ENCODE data around the gene ATG9A. TPM values are rescaled to one million over a fixed set of nuclear protein-coding genes. Genes with fewer than 3 reads are reported as not detected.

Gene ATG9A
- total RNA-seq, 1 donor from 2014 or later = 82.8 TPM

DNA sequence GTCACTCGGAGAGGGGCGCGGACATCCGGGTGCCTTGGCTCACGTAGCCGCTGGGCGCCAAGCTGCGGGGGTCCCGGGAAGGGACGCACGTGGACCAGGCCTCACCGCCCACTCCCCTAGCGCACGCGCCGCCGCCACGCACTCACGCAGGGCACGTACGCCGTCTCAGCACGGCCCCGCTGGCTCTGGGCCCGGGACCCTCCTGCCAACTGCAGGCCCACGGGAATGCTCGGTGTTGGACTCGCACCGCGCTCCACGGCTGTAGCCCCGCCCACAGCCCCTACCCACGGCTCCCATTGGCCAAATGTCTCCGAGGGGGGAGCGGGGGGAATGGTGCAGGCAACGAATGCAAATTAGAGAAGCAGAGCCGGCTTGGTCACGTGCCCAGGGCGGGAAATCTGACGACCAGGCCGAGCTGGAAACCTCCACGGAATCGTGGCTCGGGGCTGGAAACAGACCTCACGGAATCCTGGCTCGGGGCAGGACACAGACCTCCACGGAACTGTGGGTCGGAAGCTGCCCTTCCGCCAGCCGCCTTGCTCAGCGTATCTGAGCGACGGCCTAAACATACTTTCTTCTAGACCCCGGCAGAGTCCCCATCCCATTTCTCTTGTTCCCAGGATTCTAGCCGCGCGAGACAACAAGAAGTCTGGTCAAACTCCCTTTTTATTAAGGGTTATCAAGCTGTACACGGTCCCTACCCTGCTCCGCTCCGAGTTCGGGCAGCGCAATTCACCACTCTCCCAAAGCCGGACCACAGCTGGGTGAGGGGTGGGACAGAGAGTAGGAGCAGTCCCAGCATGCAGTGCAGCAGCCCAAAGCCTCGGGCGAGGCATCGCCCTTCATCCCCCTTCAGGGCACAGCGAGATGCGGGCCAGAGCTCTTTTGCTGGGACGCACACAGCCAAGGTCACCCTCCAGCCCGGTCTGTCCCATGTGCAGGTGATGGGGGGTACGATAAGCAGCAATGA is 10.4 kb downstream of the ATG9A start, which contains the start of gene ABCB6:
ABCB6 (minus strand) TSS at position 227 of the 970 bp plus-strand sequence. CDS start 285 bp downstream, outside the sequence.
- Mint-ChIP-seq H3K4me3 (ENCODE audit: unreplicated experiment) (peak within 1 kb of the TSS; percentile 84), H3K4me1 (ENCODE audit: low read depth) (peaks cover 28% of the 10 kb centered on the region), H3K27me3 (ENCODE audit: low read depth) (no peaks in the 10 kb centered on the region), H3K9me3 (ENCODE audit: low read depth) (no peaks in the 10 kb centered on the region), H3K36me3 (ENCODE audit: low read depth) (peaks cover 18% of the 10 kb centered on the region), H3K27ac (ENCODE audit: unreplicated experiment) (peak within 1 kb of the TSS; percentile 99)
- DNase-seq (ENCODE audit: low spot score) = peak; percentile 97
- TF ChIP-seq, protein P1, sequence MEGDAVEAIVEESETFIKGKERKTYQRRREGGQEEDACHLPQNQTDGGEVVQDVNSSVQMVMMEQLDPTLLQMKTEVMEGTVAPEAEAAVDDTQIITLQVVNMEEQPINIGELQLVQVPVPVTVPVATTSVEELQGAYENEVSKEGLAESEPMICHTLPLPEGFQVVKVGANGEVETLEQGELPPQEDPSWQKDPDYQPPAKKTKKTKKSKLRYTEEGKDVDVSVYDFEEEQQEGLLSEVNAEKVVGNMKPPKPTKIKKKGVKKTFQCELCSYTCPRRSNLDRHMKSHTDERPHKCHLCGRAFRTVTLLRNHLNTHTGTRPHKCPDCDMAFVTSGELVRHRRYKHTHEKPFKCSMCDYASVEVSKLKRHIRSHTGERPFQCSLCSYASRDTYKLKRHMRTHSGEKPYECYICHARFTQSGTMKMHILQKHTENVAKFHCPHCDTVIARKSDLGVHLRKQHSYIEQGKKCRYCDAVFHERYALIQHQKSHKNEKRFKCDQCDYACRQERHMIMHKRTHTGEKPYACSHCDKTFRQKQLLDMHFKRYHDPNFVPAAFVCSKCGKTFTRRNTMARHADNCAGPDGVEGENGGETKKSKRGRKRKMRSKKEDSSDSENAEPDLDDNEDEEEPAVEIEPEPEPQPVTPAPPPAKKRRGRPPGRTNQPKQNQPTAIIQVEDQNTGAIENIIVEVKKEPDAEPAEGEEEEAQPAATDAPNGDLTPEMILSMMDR (IDR thresholded peaks at IDR 0.05) = no peak

DNA sequence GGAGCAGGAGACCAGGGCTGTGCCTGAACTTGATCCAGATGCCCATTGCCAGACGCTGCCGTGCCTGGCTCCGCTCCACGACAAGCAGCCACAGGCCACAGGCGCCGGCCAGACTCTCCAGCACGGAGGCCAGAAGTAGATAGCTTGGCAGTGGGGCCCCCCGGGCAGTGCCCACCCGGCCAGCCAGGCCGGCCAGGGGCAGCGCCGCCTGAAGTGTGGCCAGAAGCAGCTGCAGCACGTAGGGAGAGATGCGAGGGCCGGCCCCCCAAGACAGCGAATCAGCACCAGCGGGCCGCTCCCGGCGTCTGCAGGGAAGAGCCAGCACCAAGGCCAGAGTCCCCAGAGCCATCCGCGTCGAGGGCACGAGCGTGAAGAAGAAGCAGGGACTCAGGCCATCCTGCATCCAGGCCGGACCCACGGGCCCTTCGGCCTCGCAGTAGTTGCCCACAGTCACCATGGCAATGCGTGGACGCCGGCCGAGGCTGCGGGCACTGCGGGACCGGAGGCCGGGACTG is 11.2 kb downstream of the ATG9A start:
- no peaks in the 10 kb centered on the region for H3K27me3 Mint-ChIP-seq (ENCODE audit: low read depth)
- H3K4me3 Mint-ChIP-seq (ENCODE audit: unreplicated experiment) = peak overlapping the region; percentile 84
- DNase-seq (ENCODE audit: low spot score) = no peak
- H3K27ac Mint-ChIP-seq (ENCODE audit: unreplicated experiment) = peak overlapping the region; percentile 99
- H3K4me1 Mint-ChIP-seq (ENCODE audit: low read depth) = peaks cover 28% of the 10 kb centered on the region
- H3K9me3 Mint-ChIP-seq (ENCODE audit: low read depth) = no peaks in the 10 kb centered on the region
- TF ChIP-seq, protein P1 (IDR thresholded peaks at IDR 0.05) = peak; percentile 46
- peaks cover 19% of the 10 kb centered on the region for H3K36me3 Mint-ChIP-seq (ENCODE audit: low read depth)

DNA sequence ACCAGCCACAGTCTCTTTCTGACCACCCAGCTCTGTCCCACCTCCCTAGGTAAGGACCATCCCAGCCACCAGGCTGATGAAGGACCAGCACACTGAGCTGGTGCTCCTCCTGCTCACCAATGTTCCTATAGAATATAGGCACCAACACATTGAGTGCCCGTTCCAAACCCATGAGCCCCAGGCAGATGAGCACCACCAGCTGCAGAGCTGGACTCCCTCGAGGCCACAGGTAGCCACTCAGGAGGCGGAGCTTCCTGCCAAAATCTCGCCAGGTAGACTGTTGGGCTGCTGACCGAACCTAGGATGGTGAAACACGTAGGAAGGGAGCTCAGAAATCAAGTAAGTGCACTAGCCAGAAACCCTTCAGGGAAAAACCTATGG is 12.9 kb downstream of the ATG9A start:
- H3K36me3 Mint-ChIP-seq (ENCODE audit: low read depth) = peaks cover 14% of the 10 kb centered on the region
- no peaks in the 10 kb centered on the region for H3K27me3 Mint-ChIP-seq (ENCODE audit: low read depth)
- no peak for DNase-seq (ENCODE audit: low spot score)
- peak overlapping the region; percentile 25 for H3K4me3 Mint-ChIP-seq (ENCODE audit: unreplicated experiment)
- TF ChIP-seq, protein P1 (IDR thresholded peaks at IDR 0.05) = no peak
- H3K27ac Mint-ChIP-seq (ENCODE audit: unreplicated experiment) = peak overlapping the region; percentile 12
- H3K9me3 Mint-ChIP-seq (ENCODE audit: low read depth) = no peaks in the 10 kb centered on the region
- peaks cover 28% of the 10 kb centered on the region for H3K4me1 Mint-ChIP-seq (ENCODE audit: low read depth)

DNA sequence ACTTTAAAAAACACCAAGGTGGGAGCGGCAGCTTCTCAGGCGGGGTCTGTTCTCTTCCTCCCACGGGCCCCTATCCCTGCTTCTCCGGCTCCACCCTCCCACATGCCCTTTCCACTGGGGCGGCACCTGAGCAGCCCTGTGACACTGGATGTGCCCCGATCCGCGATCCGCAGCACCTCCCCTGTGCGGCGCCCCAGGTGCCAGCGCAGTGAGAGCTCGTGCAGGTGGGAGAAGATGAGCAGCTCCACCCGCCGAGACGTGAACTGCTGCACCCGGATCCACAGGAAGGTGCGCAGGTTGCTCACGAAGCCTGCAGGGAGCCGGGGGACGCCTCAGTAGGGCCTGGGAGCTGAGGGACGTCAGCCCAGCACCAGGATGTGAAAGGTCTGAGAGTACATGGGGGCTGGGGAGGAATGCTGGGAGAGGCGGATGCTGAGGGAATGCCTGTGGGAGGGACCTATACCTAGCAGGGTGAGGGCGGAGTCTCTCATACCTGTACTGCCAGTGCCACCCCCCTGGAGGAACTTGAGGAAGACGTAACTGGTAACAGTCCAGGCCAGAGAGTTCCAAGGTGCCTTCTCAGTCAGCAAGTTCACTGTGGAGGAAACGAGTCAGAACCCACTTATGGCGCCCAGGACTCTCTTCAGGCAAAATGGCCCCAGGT is 13.4 kb downstream of the ATG9A start:
- H3K27me3 Mint-ChIP-seq (ENCODE audit: low read depth) = no peaks in the 10 kb centered on the region
- TF ChIP-seq, protein P1 (IDR thresholded peaks at IDR 0.05) = no peak
- no peak for DNase-seq (ENCODE audit: low spot score)
- no peaks in the 10 kb centered on the region for H3K9me3 Mint-ChIP-seq (ENCODE audit: low read depth)
- no peak overlapping the region for H3K4me3 Mint-ChIP-seq (ENCODE audit: unreplicated experiment)
- H3K36me3 Mint-ChIP-seq (ENCODE audit: low read depth) = peaks cover 12% of the 10 kb centered on the region
- H3K27ac Mint-ChIP-seq (ENCODE audit: unreplicated experiment) = no peak overlapping the region
- H3K4me1 Mint-ChIP-seq (ENCODE audit: low read depth) = peaks cover 28% of the 10 kb centered on the region

DNA sequence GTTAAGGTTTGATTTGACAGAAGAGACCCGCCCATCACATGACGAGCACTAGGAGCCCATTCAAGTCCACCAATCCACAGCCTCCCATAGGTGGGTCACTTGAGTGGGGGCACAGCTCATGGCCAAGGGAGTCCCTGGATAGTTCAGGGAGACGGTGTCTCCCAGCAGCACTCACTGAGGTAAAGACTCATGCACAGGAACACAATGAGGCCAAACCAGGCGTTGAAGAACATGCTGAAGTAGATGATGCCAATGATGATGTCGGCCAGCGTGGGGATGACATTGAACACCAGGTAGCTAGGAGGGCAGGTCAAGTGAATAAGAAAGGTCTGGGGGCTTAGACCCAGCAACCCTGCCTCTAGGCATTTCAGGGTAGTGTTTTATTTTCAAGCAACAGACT is 14.7 kb downstream of the ATG9A start:
- Mint-ChIP-seq H3K9me3 (ENCODE audit: low read depth) (no peaks in the 10 kb centered on the region), H3K27ac (ENCODE audit: unreplicated experiment) (no peak overlapping the region), H3K36me3 (ENCODE audit: low read depth) (peaks cover 15% of the 10 kb centered on the region), H3K4me1 (ENCODE audit: low read depth) (peaks cover 23% of the 10 kb centered on the region), H3K4me3 (ENCODE audit: unreplicated experiment) (no peak overlapping the region), H3K27me3 (ENCODE audit: low read depth) (no peaks in the 10 kb centered on the region)
- DNase-seq (ENCODE audit: low spot score) = no peak
- TF ChIP-seq, protein P1 (IDR thresholded peaks at IDR 0.05) = no peak
